ENCODE measurements around the gene TFAP2D.

The TFAP2D gene

GRCh38 chr6:50713226-50713625 lies at the start of gene TFAP2D:
Gene TFAP2D, plus strand, starts transcription at chr6:50713526. Its CDS starts 530 bp downstream, at chr6:50714056.
- in situ Hi-C loops (cut with MboI; ENCODE audit: low sequenced_read_pairs), result no loop called here

- in situ Hi-C loops (cut with MboI; ENCODE audit: low sequenced_read_pairs), result no loop called here
Observed at GRCh38 chr6:50663806-50664205, 49.5 kb upstream of the TFAP2D start.

GRCh38 chr6:50666089-50666488 lies 47.2 kb upstream of the TFAP2D start:
- in situ Hi-C loops (cut with MboI; ENCODE audit: low sequenced_read_pairs), result no loop called here

- in situ Hi-C loops (cut with MboI; ENCODE audit: low sequenced_read_pairs), result no loop called here
Observed at GRCh38 chr6:50681213-50681824, 32.0 kb upstream of the TFAP2D start.

GRCh38 chr6:50689210-50689609 lies 24.1 kb upstream of the TFAP2D start:
- in situ Hi-C loops (cut with MboI; ENCODE audit: low sequenced_read_pairs), result no loop called here

GRCh38 chr6:50691814-50692495 lies 21.4 kb upstream of the TFAP2D start:
- in situ Hi-C loops (cut with MboI; ENCODE audit: low sequenced_read_pairs), result no loop called here

GRCh38 chr6:50698546-50698945 lies 14.8 kb upstream of the TFAP2D start:
- in situ Hi-C loops (cut with MboI; ENCODE audit: low sequenced_read_pairs), result no loop called here

GRCh38 chr6:50699051-50699775 lies 14.1 kb upstream of the TFAP2D start:
- in situ Hi-C loops (cut with MboI; ENCODE audit: low sequenced_read_pairs), result no loop called here

GRCh38 chr6:50706575-50706974 lies 6.8 kb upstream of the TFAP2D start:
- in situ Hi-C loops (cut with MboI; ENCODE audit: low sequenced_read_pairs), result no loop called here

- in situ Hi-C loops (cut with MboI; ENCODE audit: low sequenced_read_pairs), result no loop called here
Observed at GRCh38 chr6:50707191-50707590, 6.1 kb upstream of the TFAP2D start.

- in situ Hi-C loops (cut with MboI; ENCODE audit: low sequenced_read_pairs), result no loop called here
Observed at GRCh38 chr6:50707652-50708300, 5.5 kb upstream of the TFAP2D start.

- in situ Hi-C loops (cut with MboI; ENCODE audit: low sequenced_read_pairs), result no loop called here
Observed at GRCh38 chr6:50708664-50709365, 4.5 kb upstream of the TFAP2D start.

- in situ Hi-C loops (cut with MboI; ENCODE audit: low sequenced_read_pairs), result no loop called here
Observed at GRCh38 chr6:50709366-50709734, 4.0 kb upstream of the TFAP2D start.

GRCh38 chr6:50711686-50712085 lies 1.6 kb upstream of the TFAP2D start:
- in situ Hi-C loops (cut with MboI; ENCODE audit: low sequenced_read_pairs), result no loop called here

- in situ Hi-C loops (cut with MboI; ENCODE audit: low sequenced_read_pairs), result no loop called here
Observed at GRCh38 chr6:50712291-50712690, 1.0 kb upstream of the TFAP2D start.

- in situ Hi-C loops (cut with MboI; ENCODE audit: low sequenced_read_pairs), result no loop called here
Observed at GRCh38 chr6:50713977-50714486, 706 bp downstream of the TFAP2D start.

GRCh38 chr6:50714487-50715379 lies 1.4 kb downstream of the TFAP2D start:
- in situ Hi-C loops (cut with MboI; ENCODE audit: low sequenced_read_pairs), result no loop called here

GRCh38 chr6:50716899-50717509 lies 3.7 kb downstream of the TFAP2D start:
- in situ Hi-C loops (cut with MboI; ENCODE audit: low sequenced_read_pairs), result no loop called here

- in situ Hi-C loops (cut with MboI; ENCODE audit: low sequenced_read_pairs), result no loop called here
Observed at GRCh38 chr6:50717734-50718457, 4.6 kb downstream of the TFAP2D start.
